ENCODE results near the gene SLC44A4.

DNA sequence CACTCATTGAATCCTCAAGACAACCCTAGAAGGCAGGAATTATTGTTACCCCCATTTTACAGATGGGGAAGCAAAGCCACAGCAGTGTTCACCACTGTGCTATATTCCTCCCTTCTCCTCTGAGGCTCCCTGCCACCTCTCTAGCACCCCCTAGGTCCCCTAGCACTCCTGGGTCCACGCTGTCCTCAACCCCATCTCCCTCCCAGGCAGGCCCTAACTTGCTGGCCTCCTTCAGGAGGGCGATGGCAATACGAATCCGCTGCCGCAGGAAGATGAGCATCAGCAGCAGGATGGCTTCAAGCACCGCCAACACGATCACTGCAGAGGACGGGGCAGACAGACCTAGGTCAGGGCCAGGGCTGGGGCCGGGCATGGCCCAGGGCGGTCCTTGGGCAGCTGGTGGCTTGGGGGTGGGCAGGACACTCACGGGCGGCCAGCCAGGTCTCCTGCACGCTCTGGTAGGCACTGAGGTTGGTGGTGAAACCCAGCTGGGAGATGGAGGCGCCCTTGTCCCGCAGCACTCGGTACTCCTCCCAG lies 8.3 kb downstream of the SLC44A4 start:
- TF ChIP-seq CTCF (IDR thresholded peaks at IDR 0.05) (no peak), POLR2A (IDR thresholded peaks at IDR 0.05) (no peak)
